Measurements from ENCODE around the gene IFI6.

The IFI6 gene

DNA sequence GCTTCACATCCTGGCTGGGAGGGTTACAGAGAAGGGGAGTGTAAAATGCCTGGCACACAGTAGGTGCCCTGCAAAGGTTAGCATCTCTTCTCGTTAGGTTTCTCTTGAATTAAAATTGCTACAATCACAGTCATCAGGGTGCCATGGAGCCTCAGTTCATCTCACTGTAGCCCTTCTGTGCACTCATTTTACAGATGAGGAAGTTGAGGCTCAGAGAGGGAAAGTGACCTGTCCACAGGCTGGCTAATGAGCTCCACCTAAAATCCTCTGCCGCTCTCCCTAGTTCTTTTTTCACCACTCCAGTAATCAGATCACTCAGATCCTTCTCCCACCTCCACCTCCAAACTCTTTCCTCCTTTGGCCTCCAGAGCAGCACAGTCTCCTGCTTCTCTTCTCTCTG lies 54.6 kb downstream of the IFI6 start:
- Mint-ChIP-seq H3K36me3 (peaks cover under 1% of the 10 kb centered on the region), H3K4me3 (no peak overlapping the region), H3K27ac (peak overlapping the region; percentile 38), H3K9me3 (no peaks in the 10 kb centered on the region), H3K27me3 (no peaks in the 10 kb centered on the region), H3K4me1 (peaks cover 22% of the 10 kb centered on the region)
- ATAC-seq = no peak

GRCh38 chr1:27616441-27616840 lies 55.6 kb downstream of the IFI6 start:
- Mint-ChIP-seq H3K36me3 (peaks cover 5% of the 10 kb centered on the region), H3K4me3 (no peak overlapping the region), H3K4me1 (peaks cover 29% of the 10 kb centered on the region), H3K27me3 (no peaks in the 10 kb centered on the region), H3K9me3 (no peaks in the 10 kb centered on the region), H3K27ac (peak overlapping the region; percentile 44)
- ATAC-seq = no peak
